ENCODE results near the gene PRSS38. TPM values are rescaled to one million over a fixed set of nuclear protein-coding genes. Genes with fewer than 3 reads are reported as not detected.

Gene PRSS38
- polyA plus RNA-seq, 3 donors, result not detected

GRCh38 chr1:227774051-227774731 is 41.3 kb upstream of the PRSS38 start:
- H3K36me3 ChIP-seq (replicated peaks in 1 of 2; ENCODE audit: control insufficient read depth in 1 of 2, insufficient read depth in 2 of 2, low read length in 2 of 2), result peaks cover 12 to 30% of the 10 kb centered on the region in 2 donors
- H3K4me1 Mint-ChIP-seq, result no peaks in the 10 kb centered on the region
- H3K27me3 ChIP-seq (ENCODE audit: control insufficient read depth in 2 of 2, insufficient read depth in 2 of 2, low read length in 2 of 2), result no peaks in the 10 kb centered on the region
- no peak overlapping the region for H3K4me3 ChIP-seq (replicated peaks in 1 of 3; ENCODE audit: low read depth in 2 of 3, low read length in 3 of 3)
- H2AFZ ChIP-seq (ENCODE audit: insufficient read depth, low read depth, low read length, poor library complexity, severe bottlenecking), result no peak overlapping the region
- H3K79me2 ChIP-seq (ENCODE audit: insufficient read depth, low read length), result no peaks in the 10 kb centered on the region
- no peaks in the 10 kb centered on the region for H4K20me1 ChIP-seq (ENCODE audit: insufficient read depth, low read length)
- no peaks in the 10 kb centered on the region for H3K27me3 Mint-ChIP-seq (ENCODE audit: low read depth in 3 of 3)
- no peak overlapping the region for H3K27ac ChIP-seq (ENCODE audit: low read depth in 1 of 2, low read length in 2 of 2)
- WGBS (ENCODE audit: insufficient coverage), result 91% methylated on average over 13 of the region's 13 CpGs
- H3K9me3 ChIP-seq (replicated peaks in 1 of 2; ENCODE audit: control insufficient read depth in 1 of 2, insufficient read depth in 1 of 2, low read length in 2 of 2), result no peaks in the 10 kb centered on the region
- H3K4me2 ChIP-seq (replicated peaks; ENCODE audit: extremely low read depth, low read length, poor library complexity, severe bottlenecking), result no peak overlapping the region
- peak overlapping the region in 2 of 7 donors; percentile 19 to 78 for H3K27ac Mint-ChIP-seq
- no peak overlapping the region for H3K4me3 Mint-ChIP-seq
- no peak for TF ChIP-seq CTCF (IDR thresholded peaks at IDR 0.05)
- no peaks in the 10 kb centered on the region for H3K9me3 Mint-ChIP-seq
- no peaks in the 10 kb centered on the region for H3K4me1 ChIP-seq (ENCODE audit: control insufficient read depth in 1 of 2, insufficient read depth in 2 of 2, low read length in 2 of 2)
- no peak overlapping the region for H3K9ac ChIP-seq (ENCODE audit: insufficient read depth, low read length, poor library complexity, severe bottlenecking)
- intact Hi-C loops (cut with micrococcal nuclease), result no loop called here
- DNase-seq, result no peak
- peaks cover 35 to 36% of the 10 kb centered on the region in 2 donors for H3K36me3 Mint-ChIP-seq

- WGBS (ENCODE audit: insufficient coverage), result 96% methylated on average over 38 of the region's 42 CpGs
- H3K4me3 Mint-ChIP-seq, result no peak overlapping the region
- no peak for DNase-seq
These were observed 40.4 kb upstream of the PRSS38 start for GRCh38 chr1:227774821-227775661.

More at GRCh38 chr1:227774821-227775661, 40.4 kb upstream of the PRSS38 start:
- H3K36me3 Mint-ChIP-seq, result peaks cover 30 to 32% of the 10 kb centered on the region in 2 donors
- no peak overlapping the region for H2AFZ ChIP-seq (ENCODE audit: insufficient read depth, low read depth, low read length, poor library complexity, severe bottlenecking)
- peaks cover 11 to 22% of the 10 kb centered on the region in 2 donors for H3K36me3 ChIP-seq (replicated peaks in 1 of 2; ENCODE audit: control insufficient read depth in 1 of 2, insufficient read depth in 2 of 2, low read length in 2 of 2)
- no peak for TF ChIP-seq CTCF (IDR thresholded peaks at IDR 0.05)
- H3K9ac ChIP-seq (ENCODE audit: insufficient read depth, low read length, poor library complexity, severe bottlenecking), result no peak overlapping the region
- no peaks in the 10 kb centered on the region for H3K9me3 Mint-ChIP-seq
- no peaks in the 10 kb centered on the region for H3K4me1 Mint-ChIP-seq
- H3K4me2 ChIP-seq (replicated peaks; ENCODE audit: extremely low read depth, low read length, poor library complexity, severe bottlenecking), result no peak overlapping the region
- H3K79me2 ChIP-seq (ENCODE audit: insufficient read depth, low read length), result no peaks in the 10 kb centered on the region
- H3K27me3 Mint-ChIP-seq (ENCODE audit: low read depth in 3 of 3), result no peaks in the 10 kb centered on the region
- H3K27me3 ChIP-seq (ENCODE audit: control insufficient read depth in 2 of 2, insufficient read depth in 2 of 2, low read length in 2 of 2), result no peaks in the 10 kb centered on the region
- H3K27ac ChIP-seq (ENCODE audit: low read depth in 1 of 2, low read length in 2 of 2), result no peak overlapping the region
- H3K27ac Mint-ChIP-seq, result no peak overlapping the region
- no peak overlapping the region for H3K4me3 ChIP-seq (replicated peaks in 1 of 3; ENCODE audit: low read depth in 2 of 3, low read length in 3 of 3)
- H3K9me3 ChIP-seq (replicated peaks in 1 of 2; ENCODE audit: control insufficient read depth in 1 of 2, insufficient read depth in 1 of 2, low read length in 2 of 2), result no peaks in the 10 kb centered on the region
- intact Hi-C loops (cut with micrococcal nuclease), result no loop called here
- H4K20me1 ChIP-seq (ENCODE audit: insufficient read depth, low read length), result no peaks in the 10 kb centered on the region
- H3K4me1 ChIP-seq (ENCODE audit: control insufficient read depth in 1 of 2, insufficient read depth in 2 of 2, low read length in 2 of 2), result no peaks in the 10 kb centered on the region

Measured in CD14-positive monocyte (primary cell).